ENCODE data around the gene CBL.

DNA sequence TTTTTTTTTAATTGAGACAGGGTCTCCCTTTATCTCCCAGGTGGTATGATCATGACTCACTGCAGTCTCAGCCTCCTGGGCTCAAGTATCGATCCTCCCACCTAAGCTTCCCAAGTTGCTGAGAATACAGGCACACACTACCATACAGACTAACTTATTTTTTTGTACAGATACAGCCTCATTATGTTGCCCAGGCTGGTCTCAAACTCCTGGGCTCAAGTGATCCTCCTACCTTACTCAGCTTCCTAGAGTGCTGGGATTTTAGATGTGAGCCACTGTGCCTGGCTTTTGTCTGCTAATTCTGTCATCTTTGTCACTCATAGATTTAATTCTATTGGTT, 43.5 kb downstream of the CBL start:
- TF ChIP-seq ZNF350 (tag by site-specific recombination; IDR thresholded peaks at IDR 0.05) (no peak), ZNF37A (tag by site-specific recombination; IDR thresholded peaks at IDR 0.05) (no peak), ZNF202 (tag by site-specific recombination; IDR thresholded peaks at IDR 0.05; ENCODE audit: borderline replicate concordance) (no peak), ZNF843 (tag by site-specific recombination; IDR thresholded peaks at IDR 0.05) (no peak), MEIS1 (CRISPR knock-in tag; IDR thresholded peaks at IDR 0.05; ENCODE audit: borderline replicate concordance) (no peak), ZNF10 (tag by site-specific recombination; IDR thresholded peaks at IDR 0.05) (no peak), ZNF23 (tag by site-specific recombination; IDR thresholded peaks at IDR 0.05; ENCODE audit: borderline replicate concordance) (no peak), ZNF274 (IDR thresholded peaks at IDR 0.05; ENCODE audit: low read length) (no peak), ZNF274 (tag by site-specific recombination; IDR thresholded peaks at IDR 0.05; ENCODE audit: borderline replicate concordance) (no peak), HOXA7 (CRISPR knock-in tag; IDR thresholded peaks at IDR 0.05; ENCODE audit: borderline replicate concordance) (no peak)
- TF ChIP-seq, protein P1, sequence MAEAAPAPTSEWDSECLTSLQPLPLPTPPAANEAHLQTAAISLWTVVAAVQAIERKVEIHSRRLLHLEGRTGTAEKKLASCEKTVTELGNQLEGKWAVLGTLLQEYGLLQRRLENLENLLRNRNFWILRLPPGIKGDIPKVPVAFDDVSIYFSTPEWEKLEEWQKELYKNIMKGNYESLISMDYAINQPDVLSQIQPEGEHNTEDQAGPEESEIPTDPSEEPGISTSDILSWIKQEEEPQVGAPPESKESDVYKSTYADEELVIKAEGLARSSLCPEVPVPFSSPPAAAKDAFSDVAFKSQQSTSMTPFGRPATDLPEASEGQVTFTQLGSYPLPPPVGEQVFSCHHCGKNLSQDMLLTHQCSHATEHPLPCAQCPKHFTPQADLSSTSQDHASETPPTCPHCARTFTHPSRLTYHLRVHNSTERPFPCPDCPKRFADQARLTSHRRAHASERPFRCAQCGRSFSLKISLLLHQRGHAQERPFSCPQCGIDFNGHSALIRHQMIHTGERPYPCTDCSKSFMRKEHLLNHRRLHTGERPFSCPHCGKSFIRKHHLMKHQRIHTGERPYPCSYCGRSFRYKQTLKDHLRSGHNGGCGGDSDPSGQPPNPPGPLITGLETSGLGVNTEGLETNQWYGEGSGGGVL (tag by site-specific recombination; IDR thresholded peaks at IDR 0.05) = no peak
- TF ChIP-seq, protein P2, sequence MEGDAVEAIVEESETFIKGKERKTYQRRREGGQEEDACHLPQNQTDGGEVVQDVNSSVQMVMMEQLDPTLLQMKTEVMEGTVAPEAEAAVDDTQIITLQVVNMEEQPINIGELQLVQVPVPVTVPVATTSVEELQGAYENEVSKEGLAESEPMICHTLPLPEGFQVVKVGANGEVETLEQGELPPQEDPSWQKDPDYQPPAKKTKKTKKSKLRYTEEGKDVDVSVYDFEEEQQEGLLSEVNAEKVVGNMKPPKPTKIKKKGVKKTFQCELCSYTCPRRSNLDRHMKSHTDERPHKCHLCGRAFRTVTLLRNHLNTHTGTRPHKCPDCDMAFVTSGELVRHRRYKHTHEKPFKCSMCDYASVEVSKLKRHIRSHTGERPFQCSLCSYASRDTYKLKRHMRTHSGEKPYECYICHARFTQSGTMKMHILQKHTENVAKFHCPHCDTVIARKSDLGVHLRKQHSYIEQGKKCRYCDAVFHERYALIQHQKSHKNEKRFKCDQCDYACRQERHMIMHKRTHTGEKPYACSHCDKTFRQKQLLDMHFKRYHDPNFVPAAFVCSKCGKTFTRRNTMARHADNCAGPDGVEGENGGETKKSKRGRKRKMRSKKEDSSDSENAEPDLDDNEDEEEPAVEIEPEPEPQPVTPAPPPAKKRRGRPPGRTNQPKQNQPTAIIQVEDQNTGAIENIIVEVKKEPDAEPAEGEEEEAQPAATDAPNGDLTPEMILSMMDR (tag by site-specific recombination; IDR thresholded peaks at IDR 0.05) = no peak
- TF ChIP-seq, protein P3, sequence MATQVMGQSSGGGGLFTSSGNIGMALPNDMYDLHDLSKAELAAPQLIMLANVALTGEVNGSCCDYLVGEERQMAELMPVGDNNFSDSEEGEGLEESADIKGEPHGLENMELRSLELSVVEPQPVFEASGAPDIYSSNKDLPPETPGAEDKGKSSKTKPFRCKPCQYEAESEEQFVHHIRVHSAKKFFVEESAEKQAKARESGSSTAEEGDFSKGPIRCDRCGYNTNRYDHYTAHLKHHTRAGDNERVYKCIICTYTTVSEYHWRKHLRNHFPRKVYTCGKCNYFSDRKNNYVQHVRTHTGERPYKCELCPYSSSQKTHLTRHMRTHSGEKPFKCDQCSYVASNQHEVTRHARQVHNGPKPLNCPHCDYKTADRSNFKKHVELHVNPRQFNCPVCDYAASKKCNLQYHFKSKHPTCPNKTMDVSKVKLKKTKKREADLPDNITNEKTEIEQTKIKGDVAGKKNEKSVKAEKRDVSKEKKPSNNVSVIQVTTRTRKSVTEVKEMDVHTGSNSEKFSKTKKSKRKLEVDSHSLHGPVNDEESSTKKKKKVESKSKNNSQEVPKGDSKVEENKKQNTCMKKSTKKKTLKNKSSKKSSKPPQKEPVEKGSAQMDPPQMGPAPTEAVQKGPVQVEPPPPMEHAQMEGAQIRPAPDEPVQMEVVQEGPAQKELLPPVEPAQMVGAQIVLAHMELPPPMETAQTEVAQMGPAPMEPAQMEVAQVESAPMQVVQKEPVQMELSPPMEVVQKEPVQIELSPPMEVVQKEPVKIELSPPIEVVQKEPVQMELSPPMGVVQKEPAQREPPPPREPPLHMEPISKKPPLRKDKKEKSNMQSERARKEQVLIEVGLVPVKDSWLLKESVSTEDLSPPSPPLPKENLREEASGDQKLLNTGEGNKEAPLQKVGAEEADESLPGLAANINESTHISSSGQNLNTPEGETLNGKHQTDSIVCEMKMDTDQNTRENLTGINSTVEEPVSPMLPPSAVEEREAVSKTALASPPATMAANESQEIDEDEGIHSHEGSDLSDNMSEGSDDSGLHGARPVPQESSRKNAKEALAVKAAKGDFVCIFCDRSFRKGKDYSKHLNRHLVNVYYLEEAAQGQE (tag by site-specific recombination; IDR thresholded peaks at IDR 0.05) = no peak
